Sciatic nerve (tissue), 2 donors: Measurements from ENCODE around the gene HLA-DRB1. TPM values are rescaled to one million over a fixed set of nuclear protein-coding genes. Genes with fewer than 3 reads are reported as not detected.
"Not testable (repeated sequence)": the region's sequence is repeated elsewhere in the genome, so short reads cannot be mapped to it uniquely, and the experiment has no call there.

Experiments
- ATAC-seq: fragments of 200-7000 bp; cut with Tn5 transposase; one replicate; pipeline ENCODE4 v1.9.1; 2020; ENCODE audit warnings: mild to moderate bottlenecking, moderate library complexity
- DNase-seq: peaks from one replicate; pipeline ENCODE4 v3.0.0-alpha.2; 2020; ENCODE audit warnings: low spot score
- intact Hi-C: fragments of 100-400 bp; cut with DNase I; formaldehyde crosslinking; loops from one replicate; pipeline ENCODE4 v1.14.2; 2022
- total RNA-seq: library from RNA; stranded (reverse); fragmentation: NEBNext Ultra II Directional; extraction: Animal tissue kit (Norgen Biotek cat#: 25700); gene quantifications from one replicate; pipeline ENCODE4 v1.2.1, GENCODE V29; 2021
- donor health status: DM: no; HTN: no; CAD: no.
- donor health status: DM: no; HTN: no; CAD: no.

Gene HLA-DRB1
- total RNA-seq, 1 donor from 2014 or later: 82.1 TPM

DNA sequence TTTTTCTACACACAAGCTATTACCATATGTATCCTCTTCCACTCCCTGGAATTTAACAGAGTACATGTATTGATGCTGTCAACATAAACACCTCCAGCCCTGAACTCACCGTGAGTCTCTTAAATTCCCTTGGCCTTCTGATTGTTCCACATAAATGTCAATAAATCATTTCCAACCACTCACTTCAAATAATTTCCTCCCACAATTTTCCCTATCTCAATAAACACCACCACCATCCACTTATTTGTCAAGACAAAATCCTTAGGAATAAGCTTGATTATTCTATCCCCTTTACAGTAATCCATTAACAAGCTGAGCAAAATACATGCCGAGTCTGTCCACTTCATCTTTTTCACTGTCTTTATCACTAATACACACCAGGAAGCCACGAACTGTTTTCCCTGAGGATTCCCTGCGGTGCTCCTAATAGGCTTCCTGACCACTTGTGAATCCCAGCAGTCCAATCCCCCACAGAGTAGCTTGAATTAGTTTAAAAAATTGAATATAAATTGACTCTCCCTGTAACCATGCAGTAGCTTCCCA, 19.2 kb downstream of the HLA-DRB1 start:
- DNase-seq (no peak), ATAC-seq (no peak)
- intact Hi-C loops: no loop called here

DNA sequence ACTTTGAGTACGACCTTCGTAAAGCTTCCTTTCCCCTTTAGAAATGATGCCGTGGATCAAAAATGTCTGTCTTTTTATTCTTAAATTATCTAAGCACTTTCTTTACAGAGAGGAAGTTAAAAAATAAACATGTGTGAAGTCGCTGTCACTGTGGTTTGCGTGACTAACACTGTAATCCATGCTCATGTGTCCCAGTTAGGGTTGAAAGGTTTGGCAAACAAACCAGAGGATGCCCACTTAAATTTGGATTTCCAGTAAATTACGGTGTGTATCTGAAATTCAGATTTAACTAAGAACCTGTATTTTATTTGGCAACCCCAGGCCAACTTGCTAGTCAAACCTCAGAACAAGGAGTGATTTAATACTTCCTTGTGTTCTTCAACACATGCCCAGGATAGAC, 21.1 kb downstream of the HLA-DRB1 start:
- ATAC-seq: no peak
- intact Hi-C loops: no loop called here
- no peak for DNase-seq

DNA sequence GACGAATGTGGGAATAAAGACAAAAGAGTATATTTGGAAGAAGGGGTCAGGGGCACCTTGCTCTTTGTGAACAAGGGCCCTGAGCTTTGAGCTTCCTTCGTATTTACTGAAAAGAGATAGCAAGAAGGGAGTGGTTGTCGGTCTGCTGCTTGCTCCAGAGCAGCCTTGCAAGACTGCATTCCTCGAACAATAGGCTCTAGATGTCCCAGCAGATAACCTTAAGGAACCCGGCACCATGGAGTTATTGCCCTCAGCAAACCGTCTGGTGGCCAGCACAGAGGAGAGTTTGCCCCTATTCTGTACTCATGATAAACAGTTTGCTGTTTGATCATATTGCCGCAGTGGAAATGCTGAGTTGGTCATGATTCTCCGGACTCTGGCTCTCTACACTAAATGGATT, 22.7 kb downstream of the HLA-DRB1 start:
- intact Hi-C loops: no loop called here
- no peak for ATAC-seq
- no peak for DNase-seq

DNA sequence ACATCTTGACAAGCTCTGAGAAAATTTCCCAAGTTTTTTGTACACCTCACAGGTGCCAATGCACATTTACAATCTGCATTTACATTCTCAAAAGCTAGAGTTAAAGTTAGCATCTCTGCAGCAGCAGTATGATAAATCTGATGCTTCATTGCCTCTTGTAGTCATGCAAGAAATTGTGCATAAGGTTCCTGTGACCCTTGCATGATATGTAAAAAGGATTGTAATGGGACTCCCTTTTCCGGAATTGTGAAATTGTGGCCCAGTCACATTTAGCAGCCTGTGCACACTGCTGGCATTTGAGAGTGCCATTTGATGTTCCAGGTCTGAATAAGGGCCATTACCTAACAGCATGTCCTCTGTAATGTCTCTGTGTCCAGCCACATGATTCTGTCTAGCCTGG, 24.1 kb downstream of the HLA-DRB1 start:
- DNase-seq (no peak), ATAC-seq (no peak)
- intact Hi-C loops: no loop called here

DNA sequence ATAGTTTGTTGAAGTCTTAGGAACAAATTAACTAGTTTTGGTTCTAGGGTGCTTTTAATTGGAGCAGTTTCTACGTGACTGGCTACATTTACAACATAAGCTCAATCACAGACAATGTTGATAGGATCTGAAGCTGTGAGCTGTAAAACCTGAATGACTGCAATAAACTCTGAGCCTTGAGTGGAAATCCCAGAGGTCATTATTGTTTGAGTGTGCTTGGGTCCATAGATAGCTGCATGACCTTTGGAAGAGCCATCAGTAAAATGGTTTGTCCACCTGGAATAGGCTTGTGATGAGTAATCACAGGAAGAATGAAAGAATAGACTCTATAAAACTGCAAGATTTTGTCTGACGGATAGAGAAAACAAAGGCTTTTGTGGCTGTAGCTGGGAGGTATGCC, 26.7 kb downstream of the HLA-DRB1 start:
- DNase-seq: no peak
- intact Hi-C loops: no loop called here
- ATAC-seq: no peak

DNA sequence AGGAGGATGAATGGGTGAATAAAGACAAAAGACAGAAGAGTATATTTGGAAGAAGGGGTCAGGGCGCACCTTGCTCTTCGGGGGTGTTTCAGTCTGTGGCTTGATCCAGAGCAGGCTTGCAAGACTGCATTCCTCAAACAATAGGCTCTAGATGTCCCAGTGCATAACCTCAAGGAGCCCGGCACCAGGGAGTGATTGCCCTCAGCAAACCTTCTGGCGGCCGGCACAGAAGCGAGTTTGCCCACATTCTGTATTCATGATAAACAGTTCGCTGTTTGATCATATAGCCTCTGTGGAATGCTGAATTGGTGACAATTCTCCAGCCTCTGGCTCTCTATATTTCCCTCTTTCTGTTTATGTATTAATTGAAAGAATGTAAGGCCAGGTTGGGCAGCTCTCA, 29.9 kb downstream of the HLA-DRB1 start:
- intact Hi-C loops: no loop called here
- DNase-seq (no peak), ATAC-seq (no peak)

DNA sequence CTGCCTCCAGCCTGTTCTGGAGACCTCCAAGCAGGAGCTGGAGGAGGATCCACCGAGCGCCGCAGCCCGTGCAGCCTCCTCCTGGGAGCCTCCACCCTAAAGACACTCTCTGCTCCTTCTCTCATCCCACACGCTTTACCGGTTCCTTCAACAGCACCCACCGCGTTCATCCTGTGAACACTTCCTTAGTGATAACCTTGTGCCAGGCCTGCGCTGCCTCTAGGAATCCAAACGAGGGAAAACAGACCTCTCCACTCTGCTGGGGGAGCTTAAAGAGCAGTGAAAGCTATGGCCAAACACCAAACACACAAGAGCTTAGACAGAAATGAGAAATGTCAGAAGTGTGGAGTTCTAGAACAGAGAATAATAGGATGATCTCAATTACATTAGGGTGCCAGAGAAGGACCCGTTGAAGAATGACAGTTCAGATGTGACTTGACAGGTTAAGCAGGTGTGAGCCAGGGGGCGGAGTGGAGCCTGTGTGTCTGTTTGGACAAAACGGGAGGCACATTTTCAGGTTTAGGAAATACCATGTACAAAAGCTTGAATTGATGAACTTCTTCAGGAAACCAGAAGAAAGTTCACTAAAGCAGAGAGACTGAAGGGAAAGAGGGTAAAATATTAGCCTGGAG, 31.1 kb downstream of the HLA-DRB1 start:
- no peak for ATAC-seq
- DNase-seq: no peak
- intact Hi-C loops: no loop called here

DNA sequence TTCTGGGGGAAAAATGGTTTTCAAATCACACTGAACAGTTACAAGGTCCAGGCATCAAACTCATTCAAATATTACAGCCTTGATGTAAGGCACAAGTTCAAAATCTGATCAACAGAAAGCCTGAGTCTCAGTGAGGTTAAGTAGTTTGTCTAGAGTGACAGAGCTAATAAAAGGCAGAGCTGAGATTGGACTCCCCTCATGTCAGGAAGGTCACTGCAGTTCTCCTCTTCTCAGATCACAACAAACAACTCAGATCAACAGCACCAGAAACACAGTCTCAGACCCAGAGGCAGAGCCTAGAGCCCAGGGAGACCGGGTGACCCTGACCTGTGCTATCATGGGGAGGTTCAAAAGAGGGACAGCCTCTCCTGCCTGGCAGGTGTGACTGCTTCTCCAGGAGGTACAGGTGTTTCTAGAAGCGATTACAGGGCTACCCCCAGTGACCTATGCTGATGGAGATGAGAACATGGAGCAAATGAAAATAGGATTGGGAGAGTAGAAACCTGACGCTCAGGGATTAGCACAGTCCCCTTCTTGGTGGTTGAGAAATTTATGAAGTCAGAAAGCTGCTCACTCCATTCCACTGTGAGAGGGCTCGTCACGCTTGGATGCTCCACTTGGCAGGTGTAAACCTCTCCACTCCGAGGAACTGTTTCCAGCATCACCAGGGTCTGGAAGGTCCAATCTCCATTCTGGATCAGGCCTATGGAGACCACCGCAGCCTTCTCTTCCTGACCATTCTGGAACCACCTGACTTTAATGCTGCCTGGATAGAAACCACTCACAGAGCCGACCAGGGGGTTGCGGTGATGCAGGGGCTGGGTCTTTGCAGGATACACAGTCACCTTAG, 35.3 kb downstream of the HLA-DRB1 start:
- ATAC-seq: no peak
- DNase-seq: no peak
- intact Hi-C loops: no loop called here

DNA sequence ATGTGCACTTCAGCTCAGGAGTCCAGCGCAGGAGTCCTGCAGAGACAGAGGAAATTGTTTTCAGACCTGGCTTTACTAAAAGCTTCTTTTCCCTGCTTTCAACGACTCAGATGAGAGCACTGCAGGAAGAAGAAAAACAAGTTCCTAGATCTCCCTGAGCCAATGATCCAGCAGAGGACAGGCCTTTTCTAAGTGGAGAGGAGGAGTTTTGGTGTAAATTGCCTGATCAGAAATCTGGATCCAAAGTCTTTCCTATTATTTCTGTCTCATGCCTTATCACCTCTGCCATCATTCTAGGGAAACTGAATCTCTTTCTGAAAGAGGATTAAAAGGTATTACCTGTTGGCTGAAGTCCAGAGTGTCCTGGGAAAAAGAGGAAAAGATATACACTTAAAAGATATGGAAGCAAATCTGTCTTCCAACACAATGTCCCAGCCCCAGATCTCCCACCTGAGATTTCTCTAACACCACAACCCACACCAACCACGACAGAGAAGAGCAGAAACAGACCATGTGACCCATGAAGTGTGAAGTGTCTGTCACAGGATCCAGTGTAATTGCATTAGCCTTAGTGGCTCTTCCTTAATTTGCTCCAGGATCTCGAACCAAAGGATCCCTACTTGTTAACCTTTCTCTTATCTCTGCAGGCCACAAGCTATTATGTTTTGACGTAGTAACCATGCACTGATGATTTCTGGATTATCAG, 36.5 kb downstream of the HLA-DRB1 start:
- no peak for ATAC-seq
- intact Hi-C loops: no loop called here

DNA sequence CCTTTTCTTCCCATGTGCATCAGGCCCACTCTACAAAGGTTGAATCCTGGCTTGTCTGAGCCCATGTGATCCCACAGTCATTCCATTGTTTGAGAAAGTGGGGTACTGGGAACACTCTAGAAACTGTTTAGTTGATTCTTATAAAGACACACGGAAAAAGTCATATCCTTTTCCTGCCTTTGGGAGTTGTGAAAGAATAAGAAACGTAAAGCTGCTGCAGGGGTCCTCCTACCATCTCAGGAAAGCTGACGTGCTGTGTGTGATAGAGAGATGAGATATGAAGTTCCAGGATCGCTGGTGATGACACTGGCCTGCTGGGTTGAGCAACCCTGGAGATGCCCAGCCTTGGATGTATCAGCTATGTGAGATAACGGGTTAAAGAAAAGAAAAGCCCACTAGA, 38.2 kb downstream of the HLA-DRB1 start:
- ATAC-seq (no peak), DNase-seq (no peak)
- intact Hi-C loops: no loop called here

More for the DNA sequence above, 36.5 kb downstream of the HLA-DRB1 start:
- DNase-seq: no peak

DNA sequence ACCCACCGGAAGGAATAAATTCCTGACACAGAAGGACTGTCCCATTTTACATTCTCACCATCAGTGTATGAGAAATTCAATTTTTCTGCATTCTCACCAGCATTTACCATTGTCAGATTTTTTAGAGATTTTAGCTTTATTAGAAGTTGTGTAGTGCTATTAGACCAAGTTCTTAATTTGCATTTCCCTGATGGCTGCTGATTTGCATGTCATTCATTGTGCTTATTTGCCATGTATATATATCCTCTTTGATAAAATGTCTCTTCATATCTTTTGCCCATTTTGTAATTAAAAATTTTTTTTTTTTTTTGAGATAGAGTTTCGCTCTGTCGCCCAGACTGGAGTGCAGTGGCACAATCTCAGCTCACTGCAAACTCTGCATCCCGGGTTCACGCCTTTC, 49.8 kb downstream of the HLA-DRB1 start:
- ATAC-seq (no peak), DNase-seq (no peak)
- intact Hi-C loops: no loop called here

DNA sequence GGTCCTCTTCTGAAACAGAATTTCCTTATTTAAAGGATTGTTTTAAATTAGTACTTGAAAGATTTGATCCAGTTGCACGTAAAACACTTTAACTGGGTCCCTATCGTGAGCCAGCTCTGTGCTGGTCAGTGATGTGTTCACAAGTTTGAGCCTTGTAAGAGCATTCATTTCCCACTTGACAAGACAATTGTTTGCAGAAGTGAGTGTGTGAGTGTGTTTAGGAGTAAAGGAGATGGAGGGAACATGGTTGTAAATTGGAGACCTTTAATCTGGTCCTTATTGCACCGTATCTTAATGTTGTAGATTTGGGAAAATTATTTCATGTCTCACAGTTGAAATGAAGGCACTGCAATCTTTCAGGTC, 59.2 kb downstream of the HLA-DRB1 start:
- intact Hi-C loops, DNase-seq: not testable (repeated sequence)
- ATAC-seq: peak; percentile 52

DNA sequence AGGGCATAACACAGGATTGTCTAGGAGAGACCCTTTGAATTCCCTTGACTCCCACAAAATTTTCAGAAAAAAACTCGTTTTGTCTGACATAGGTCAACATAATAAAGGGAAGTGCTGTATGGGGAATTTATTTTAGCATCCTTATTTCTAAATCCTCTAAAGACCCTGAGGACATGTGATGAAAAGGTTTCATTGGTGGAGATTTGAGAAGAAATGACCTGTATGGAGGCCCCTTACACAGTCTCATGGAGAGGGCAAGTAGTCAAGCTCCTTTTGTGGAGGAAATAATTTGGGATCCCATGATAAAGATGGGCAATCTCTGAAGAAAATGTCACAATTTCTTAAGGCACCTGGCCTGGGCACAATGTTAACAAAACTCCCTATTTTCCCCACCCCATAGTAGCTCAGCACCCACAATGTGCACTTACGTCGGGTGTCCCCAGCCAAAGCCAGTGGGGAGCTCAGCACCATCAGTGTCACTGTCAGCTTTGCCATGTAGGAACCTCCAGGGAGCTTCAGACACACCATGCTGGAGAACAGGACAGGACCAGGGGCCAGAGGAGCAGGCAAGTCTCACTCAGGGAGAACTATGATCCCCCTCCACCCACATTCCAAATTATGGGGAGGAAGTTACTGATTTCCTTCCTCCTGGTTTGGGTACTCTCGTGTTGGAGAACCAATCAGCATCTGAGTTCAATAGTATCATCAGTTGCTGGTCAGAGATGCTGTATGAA, 59.8 kb downstream of the HLA-DRB1 start, which contains the start of gene HLA-DRB5:
TSS of gene HLA-DRB5 (minus strand) at position 591 of the 734 bp plus-strand sequence. CDS start at position 528, 63 bp downstream.
- intact Hi-C loops: no loop called here
- peak; percentile 58 for DNase-seq
- ATAC-seq: peak; percentile 88

Other genes with a start within 250 kb of the HLA-DRB1 start
- not detected for gene TSBP1, start 217.9 kb downstream of the HLA-DRB1 start, total RNA-seq
- gene BTNL2, start 182.7 kb downstream of the HLA-DRB1 start, total RNA-seq: not detected
- gene HLA-DRA, start 150.0 kb downstream of the HLA-DRB1 start, total RNA-seq: 455 TPM
- gene HLA-DRB5, start 59.6 kb downstream of the HLA-DRB1 start, total RNA-seq: 56.6 TPM
- 26.0 TPM for gene HLA-DQA1, start 47.6 kb upstream of the HLA-DRB1 start, total RNA-seq
- 25.5 TPM for gene HLA-DQB1, start 76.8 kb upstream of the HLA-DRB1 start, total RNA-seq
- gene HLA-DQA2, start 151.5 kb upstream of the HLA-DRB1 start, total RNA-seq: 10.2 TPM
- 13.6 TPM for gene HLA-DQB2, start 173.7 kb upstream of the HLA-DRB1 start, total RNA-seq
- gene HLA-DOB, start 227.2 kb upstream of the HLA-DRB1 start, total RNA-seq: 1.8 TPM
- 26.3 TPM for gene TAP2, start 248.9 kb upstream of the HLA-DRB1 start, total RNA-seq